Osteoblast (primary cell): ENCODE data around the gene EMX1. TPM values are rescaled to one million over a fixed set of nuclear protein-coding genes. Genes with fewer than 3 reads are reported as not detected.

Source experiments
- DNase-seq: peaks from one replicate; pipeline ENCODE4 v3.0.0; 2011; ENCODE audit warnings: low spot score, mixed read lengths; ENCODE audit not compliant: insufficient read length; ENCODE audit errors: missing footprints
- H2AFZ ChIP-seq: 2 replicates; pipeline ENCODE4 v1.6.0; 2011; ENCODE audit warnings: mild to moderate bottlenecking, low read length
- H3K27ac ChIP-seq: 2 replicates; pipeline ENCODE4 v1.5.1; 2011; ENCODE audit warnings: mild to moderate bottlenecking, low read depth, low read length, moderate library complexity
- H3K27me3 ChIP-seq: 2 replicates; pipeline ENCODE4 v1.6.0; 2012; ENCODE audit warnings: mild to moderate bottlenecking, control low read depth, inconsistent platforms, low read length, moderate library complexity; ENCODE audit not compliant: insufficient read depth
- H3K36me3 ChIP-seq: 2 replicates; pipeline ENCODE4 v1.5.1; 2011; ENCODE audit warnings: mild to moderate bottlenecking, low read length, control low read depth, moderate library complexity; ENCODE audit not compliant: insufficient read depth
- H3K4me1 ChIP-seq: 2 replicates; pipeline ENCODE4 v1.5.1; 2011; ENCODE audit warnings: mild to moderate bottlenecking, low read length, control low read depth, moderate library complexity; ENCODE audit not compliant: insufficient read depth
- H3K4me2 ChIP-seq: 2 replicates; pipeline ENCODE4 v1.6.0; 2011; ENCODE audit warnings: mild to moderate bottlenecking, low read length; ENCODE audit not compliant: insufficient read depth
- H3K4me3 ChIP-seq: fragments of 200-600 bp; sonication (generic); 3 replicates; pipeline ENCODE4 v1.5.1; 2012; ENCODE audit warnings: mild to moderate bottlenecking, low read length, inconsistent platforms; ENCODE audit not compliant: insufficient read depth
- H3K79me2 ChIP-seq: 2 replicates; pipeline ENCODE4 v1.6.0; 2012; ENCODE audit warnings: mild to moderate bottlenecking, low read length, control low read depth, inconsistent platforms; ENCODE audit not compliant: insufficient read depth
- H3K9me3 ChIP-seq: 2 replicates; pipeline ENCODE4 v1.5.1; 2011; ENCODE audit warnings: low read depth, low read length, control low read depth
- H4K20me1 ChIP-seq: 2 replicates; pipeline ENCODE4 v1.6.0; 2012; ENCODE audit warnings: mild to moderate bottlenecking, low read length, control low read depth; ENCODE audit not compliant: insufficient read depth
- CTCF ChIP-seq: IDR thresholded peaks from 2 replicates; pipeline ENCODE4 v1.5.1; 2011; ENCODE audit warnings: mild to moderate bottlenecking, low read depth, low read length, moderate library complexity; ENCODE audit errors: extremely low read depth
- total RNA-seq: library from RNA; depleted of rRNA; stranded (reverse); fragments of >200 nt; gene quantifications from 2 replicates; pipeline ENCODE4 v1.2.3, GENCODE V29; 2012

The EMX1 gene
- total RNA-seq, 1 donor = not detected

GRCh38 chr2:72919414-72920317 is 2.3 kb downstream of the EMX1 start:
- no peak for TF ChIP-seq CTCF
- Histone ChIP-seq H3K79me2 (no peaks in the 10 kb centered on the region), H4K20me1 (no peaks in the 10 kb centered on the region), H3K4me1 (no peaks in the 10 kb centered on the region), H3K4me3 (peak overlapping the region; percentile 30), H3K36me3 (no peaks in the 10 kb centered on the region), H3K9me3 (peaks cover 14% of the 10 kb centered on the region), H3K27ac (no peak overlapping the region), H3K4me2 (peak overlapping the region; percentile 48), H2AFZ (no peak overlapping the region), H3K27me3 (peaks cover 96% of the 10 kb centered on the region)
- peak; percentile 75 for DNase-seq

DNA sequence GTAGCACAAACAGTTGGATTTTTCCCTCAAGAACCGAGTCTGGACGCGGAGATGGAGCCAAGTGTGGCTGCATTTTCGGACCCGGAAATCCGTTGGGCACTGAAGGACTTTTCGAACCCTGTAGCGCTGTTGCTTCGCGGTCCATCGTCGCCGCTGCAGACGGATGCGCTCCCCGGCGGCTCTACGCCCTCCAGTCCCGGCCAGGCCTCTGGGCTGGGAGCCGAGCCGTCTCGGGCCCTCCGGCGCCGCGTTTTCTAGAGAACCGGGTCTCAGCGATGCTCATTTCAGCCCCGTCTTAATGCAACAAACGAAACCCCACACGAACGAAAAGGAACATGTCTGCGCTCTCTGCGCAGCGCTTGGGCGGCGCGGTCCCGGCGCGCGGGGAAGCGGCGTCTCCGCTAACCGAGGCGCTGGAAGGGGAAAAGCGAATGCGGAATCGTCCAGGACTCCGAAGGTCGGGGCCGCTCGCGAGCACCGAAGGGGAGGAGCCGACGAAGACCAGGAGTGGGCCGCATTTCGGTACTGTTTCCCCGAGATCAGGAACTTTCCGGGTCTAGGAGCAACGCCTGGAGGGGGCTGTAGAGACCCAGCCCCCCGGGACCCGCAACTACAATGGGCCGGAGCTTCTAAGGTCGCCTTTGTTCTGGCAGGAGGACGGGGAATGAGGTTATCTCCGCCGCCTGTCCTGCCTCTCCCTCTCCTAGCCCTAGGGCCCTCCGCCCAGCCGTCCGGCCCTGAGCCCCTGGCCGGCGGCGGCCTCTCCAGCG is 3.2 kb downstream of the EMX1 start:
- Histone ChIP-seq H2AFZ (no peak overlapping the region), H3K4me3 (peak overlapping the region; percentile 30), H3K27ac (no peak overlapping the region), H3K79me2 (no peaks in the 10 kb centered on the region), H3K36me3 (no peaks in the 10 kb centered on the region), H4K20me1 (peaks cover 2% of the 10 kb centered on the region), H3K4me2 (peak overlapping the region; percentile 48), H3K27me3 (peaks cover 96% of the 10 kb centered on the region), H3K4me1 (no peaks in the 10 kb centered on the region), H3K9me3 (peaks cover 14% of the 10 kb centered on the region)
- TF ChIP-seq CTCF = no peak
- peak; percentile 94 for DNase-seq

DNA sequence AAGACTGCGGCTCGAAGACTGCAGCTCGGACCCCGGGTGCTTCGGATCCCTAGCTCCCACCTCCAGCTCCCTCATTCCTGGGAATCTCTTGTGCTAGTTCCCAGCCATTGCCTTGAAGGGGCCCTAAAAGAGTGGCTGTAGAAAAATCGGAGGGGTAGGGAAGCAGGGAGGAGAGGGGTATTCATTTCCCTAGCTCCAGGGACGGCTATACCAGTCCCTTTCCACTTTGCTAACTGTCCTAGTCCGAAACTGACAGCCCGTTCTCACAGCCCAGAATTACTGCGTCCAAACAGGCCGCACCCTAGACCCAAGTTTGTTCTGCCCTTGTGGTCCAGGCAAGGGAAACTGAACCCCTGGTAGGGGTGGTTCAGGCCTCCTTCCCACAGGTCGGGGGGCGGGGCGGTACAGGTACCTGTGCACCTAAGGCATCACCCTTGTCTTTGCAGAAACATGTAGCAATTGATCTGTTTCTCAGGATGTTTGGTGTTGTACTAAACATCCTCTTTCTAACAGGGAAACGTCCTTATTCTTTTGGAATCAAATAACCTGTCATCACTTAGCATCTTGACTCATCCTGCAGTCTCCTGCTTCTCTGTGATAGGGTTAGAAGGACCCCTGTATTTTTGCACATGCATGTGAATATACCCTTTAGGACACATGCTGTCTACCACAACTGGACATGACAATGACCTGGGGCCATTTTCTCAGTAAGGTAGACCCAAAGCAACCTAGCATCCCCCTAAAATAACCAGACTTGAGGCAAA is 4.0 kb downstream of the EMX1 start:
- no peak for TF ChIP-seq CTCF
- no peaks in the 10 kb centered on the region for H3K4me1 ChIP-seq
- H2AFZ ChIP-seq = no peak overlapping the region
- peaks cover 14% of the 10 kb centered on the region for H3K9me3 ChIP-seq
- H3K27me3 ChIP-seq = peaks cover 96% of the 10 kb centered on the region
- H3K4me2 ChIP-seq = no peak overlapping the region
- no peaks in the 10 kb centered on the region for H3K79me2 ChIP-seq
- peak; percentile 84 for DNase-seq
- H3K4me3 ChIP-seq = no peak overlapping the region
- peaks cover 2% of the 10 kb centered on the region for H4K20me1 ChIP-seq
- no peak overlapping the region for H3K27ac ChIP-seq
- H3K36me3 ChIP-seq = no peaks in the 10 kb centered on the region
